ENCODE data around the gene FDX1. TPM values are rescaled to one million over a fixed set of nuclear protein-coding genes. Genes with fewer than 3 reads are reported as not detected.

Gene FDX1
- total RNA-seq, 8 experiments from 2014 or later = 5.2 to 16.0 (median 8.7) TPM

GRCh38 chr11:110434952-110435779 lies 5.4 kb downstream of the FDX1 start:
- in situ Hi-C loops (cut with MboI; ENCODE audit: low pct_unique_long_range_greater_than_20kb in 2 of 9, low sequenced_read_pairs in 9 of 9, unreplicated experiment in 9 of 9) = no loop called here
- H3K27ac ChIP-seq = no peak overlapping the region
- 80 to 100% (median 96%) methylated on average over 1 to 8 of the region's 8 CpGs; no CpG with 5 or more reads in 1 of the 10 experiments for WGBS, 10 experiments

GRCh38 chr11:110435780-110436717 lies 6.3 kb downstream of the FDX1 start:
- in situ Hi-C loops (cut with MboI; ENCODE audit: low pct_unique_long_range_greater_than_20kb in 2 of 9, low sequenced_read_pairs in 9 of 9, unreplicated experiment in 9 of 9) = no loop called here
- peak in 2 of 8 experiments; percentile 48 for ATAC-seq (replicated peaks in 6 of 8)
- H3K27ac ChIP-seq = no peak overlapping the region
- H3K4me1 ChIP-seq (replicated peaks in 1 of 2) = peaks cover 12 to 14% of the 10 kb centered on the region in 2 donors
- no peak overlapping the region for H3K4me3 ChIP-seq
- WGBS, 10 experiments = 61 to 96% (median 86%) methylated on average over 1 to 6 of the region's 8 CpGs; no CpG with 5 or more reads in 2 of the 10 experiments

More at GRCh38 chr11:110434952-110435779, 5.4 kb downstream of the FDX1 start:
- Histone ChIP-seq H3K4me1 (replicated peaks in 1 of 2) (peaks cover 12 to 14% of the 10 kb centered on the region in 2 donors), H3K4me3 (no peak overlapping the region)
- ATAC-seq (replicated peaks in 6 of 8) = no peak

DNA sequence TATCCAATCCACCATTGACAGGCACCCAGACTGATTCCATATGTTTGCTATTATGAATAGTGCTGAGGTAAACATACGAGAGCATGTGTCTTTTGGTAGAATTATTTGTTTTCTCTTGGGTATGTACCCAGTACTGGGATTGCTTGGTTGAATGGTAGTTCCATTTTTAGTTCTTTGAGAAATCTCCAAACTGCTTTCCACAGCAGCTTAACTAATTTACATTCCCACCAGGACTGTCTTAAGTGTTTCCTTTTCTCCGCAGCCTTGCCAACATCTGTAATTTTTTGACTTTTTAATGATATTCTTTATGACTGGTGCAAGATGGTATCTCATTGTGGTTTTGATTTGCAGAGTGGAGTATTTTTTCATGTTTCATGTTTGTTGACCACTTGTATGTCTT lies 8.3 kb downstream of the FDX1 start:
- in situ Hi-C loops (cut with MboI; ENCODE audit: low pct_unique_long_range_greater_than_20kb in 2 of 9, low sequenced_read_pairs in 9 of 9, unreplicated experiment in 9 of 9) = no loop called here
- peaks cover 3 to 6% of the 10 kb centered on the region in 2 donors for H3K4me1 ChIP-seq (replicated peaks in 1 of 2)
- 46 to 100% (median 88%) methylated on average over 1 to 2 of the region's 2 CpGs for WGBS, 10 experiments
- peak in 1 of 8 experiments; percentile 12 for ATAC-seq (replicated peaks in 6 of 8)
- H3K4me3 ChIP-seq = no peak overlapping the region
- no peak overlapping the region for H3K27ac ChIP-seq

GRCh38 chr11:110445437-110445836 lies 15.7 kb downstream of the FDX1 start:
- in situ Hi-C loops (cut with MboI; ENCODE audit: low pct_unique_long_range_greater_than_20kb in 2 of 9, low sequenced_read_pairs in 9 of 9, unreplicated experiment in 9 of 9) = no loop called here
- Histone ChIP-seq H3K27ac (no peak overlapping the region), H3K4me3 (no peak overlapping the region), H3K4me1 (replicated peaks in 1 of 2) (no peaks in the 10 kb centered on the region)
- 10 to 100% (median 80%) methylated on average over 1 of the region's 1 CpG; no CpG with 5 or more reads in 1 of the 10 experiments for WGBS, 10 experiments
- ATAC-seq (replicated peaks in 6 of 8) = no peak

DNA sequence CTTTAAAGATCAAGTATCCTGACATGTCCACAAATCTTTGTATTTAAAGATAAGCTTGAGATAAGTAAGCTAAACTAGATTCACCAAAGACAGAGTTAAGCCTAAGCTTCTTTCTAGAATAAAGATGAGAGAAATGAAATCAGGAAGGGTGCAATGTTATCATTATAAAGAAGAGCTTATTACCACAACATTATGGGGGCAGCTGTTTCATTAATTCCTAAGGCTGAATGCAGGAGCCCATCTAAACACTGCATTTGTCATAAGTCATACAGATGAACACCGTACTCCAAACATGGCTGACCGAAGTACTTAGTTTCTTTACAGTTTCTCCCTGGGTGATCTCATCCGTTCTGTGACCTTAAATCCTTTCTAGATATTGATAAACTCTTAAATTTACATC lies 16.3 kb downstream of the FDX1 start:
- Histone ChIP-seq H3K4me1 (replicated peaks in 1 of 2) (no peaks in the 10 kb centered on the region), H3K27ac (no peak overlapping the region), H3K4me3 (no peak overlapping the region)
- ATAC-seq (replicated peaks in 6 of 8) = no peak
- in situ Hi-C loops (cut with MboI; ENCODE audit: low pct_unique_long_range_greater_than_20kb in 2 of 9, low sequenced_read_pairs in 9 of 9, unreplicated experiment in 9 of 9) = no loop called here
- WGBS, 10 experiments = 89 to 100% (median 98%) methylated on average over 1 to 3 of the region's 3 CpGs

DNA sequence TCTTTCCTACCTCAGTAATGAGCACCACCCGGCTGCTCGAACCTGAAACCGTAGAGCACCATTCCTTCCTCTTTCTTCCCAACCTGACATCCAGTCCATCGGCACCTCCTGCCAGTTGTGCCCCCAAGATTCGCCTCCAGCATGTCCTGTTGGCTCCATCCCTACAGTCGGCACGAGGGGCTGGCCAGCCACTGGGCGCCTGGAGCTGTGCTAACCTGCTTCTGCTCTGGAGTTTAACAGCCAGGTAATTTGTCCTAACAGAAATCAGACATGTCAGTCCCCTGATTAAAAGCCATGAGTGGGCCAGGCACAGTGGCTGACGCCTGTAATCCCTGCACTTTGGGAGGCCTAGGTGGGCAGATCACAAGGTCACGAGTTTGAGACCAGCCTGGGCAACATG lies 16.8 kb downstream of the FDX1 start:
- no peaks in the 10 kb centered on the region for H3K4me1 ChIP-seq (replicated peaks in 1 of 2)
- in situ Hi-C loops (cut with MboI; ENCODE audit: low pct_unique_long_range_greater_than_20kb in 2 of 9, low sequenced_read_pairs in 9 of 9, unreplicated experiment in 9 of 9) = no loop called here
- 83 to 100% (median 93%) methylated on average over 1 to 6 of the region's 10 CpGs; no CpG with 5 or more reads in 1 of the 10 experiments for WGBS, 10 experiments
- H3K4me3 ChIP-seq = no peak overlapping the region
- ATAC-seq (replicated peaks in 6 of 8) = no peak
- H3K27ac ChIP-seq = no peak overlapping the region

- 80 to 100% (median 100%) methylated on average over 1 to 4 of the region's 4 CpGs; no CpG with 5 or more reads in 1 of the 10 experiments for WGBS, 10 experiments
- in situ Hi-C loops (cut with MboI; ENCODE audit: low pct_unique_long_range_greater_than_20kb in 2 of 9, low sequenced_read_pairs in 9 of 9, unreplicated experiment in 9 of 9) = no loop called here
- Histone ChIP-seq H3K27ac (no peak overlapping the region), H3K4me1 (replicated peaks in 1 of 2) (no peaks in the 10 kb centered on the region), H3K4me3 (no peak overlapping the region)
- ATAC-seq (replicated peaks in 6 of 8) = no peak
These were observed 17.6 kb downstream of the FDX1 start for GRCh38 chr11:110447343-110447742.

DNA sequence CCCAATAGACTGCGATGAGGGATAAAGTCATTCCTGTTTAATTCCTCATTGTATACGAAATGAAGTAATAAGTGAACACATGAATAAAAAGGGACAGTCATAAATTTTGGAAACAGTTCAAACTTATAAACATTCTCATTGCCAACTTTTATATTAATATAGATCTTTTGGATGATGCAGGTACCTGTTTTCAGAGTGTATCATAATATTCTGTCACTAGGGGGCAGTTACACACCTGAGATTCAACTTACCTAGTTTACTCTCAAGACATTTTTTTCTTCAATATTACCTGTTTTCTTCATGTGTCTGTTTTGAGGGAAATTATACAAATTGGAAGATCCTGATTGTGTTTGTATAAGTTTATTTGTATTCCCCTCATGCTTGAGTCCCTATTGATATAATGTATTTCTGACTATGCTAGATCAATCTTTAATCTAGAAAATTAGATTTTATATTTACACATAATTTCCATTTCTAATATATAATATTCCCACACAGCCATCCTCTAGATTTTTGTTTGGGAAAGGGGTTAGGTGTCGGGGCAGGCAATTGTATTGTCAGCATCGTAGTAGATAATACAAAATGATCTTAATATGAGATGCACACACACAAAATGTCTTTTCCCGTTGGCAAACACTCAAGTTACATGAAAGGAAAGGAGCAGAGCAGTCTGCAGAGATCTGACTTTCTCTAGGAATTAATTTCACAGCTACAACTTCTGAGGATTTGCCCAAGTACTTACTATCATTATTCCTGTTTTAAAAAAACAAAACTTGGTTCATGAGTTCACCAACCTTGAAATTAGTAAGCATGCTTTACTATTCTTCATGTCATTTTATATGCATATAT lies 18.4 kb downstream of the FDX1 start:
- no peak for ATAC-seq (replicated peaks in 6 of 8)
- in situ Hi-C loops (cut with MboI; ENCODE audit: low pct_unique_long_range_greater_than_20kb in 2 of 9, low sequenced_read_pairs in 9 of 9, unreplicated experiment in 9 of 9) = no loop called here
- no peaks in the 10 kb centered on the region for H3K4me1 ChIP-seq (replicated peaks in 1 of 2)

GRCh38 chr11:110450246-110450645 lies 20.5 kb downstream of the FDX1 start:
- no peak for ATAC-seq (replicated peaks in 6 of 8)
- H3K27ac ChIP-seq = no peak overlapping the region
- 80 to 100% (median 90%) methylated on average over 1 to 2 of the region's 2 CpGs; no CpG with 5 or more reads in 4 of the 10 experiments for WGBS, 10 experiments
- no peaks in the 10 kb centered on the region for H3K4me1 ChIP-seq (replicated peaks in 1 of 2)
- H3K4me3 ChIP-seq = no peak overlapping the region
- in situ Hi-C loops (cut with MboI; ENCODE audit: low pct_unique_long_range_greater_than_20kb in 2 of 9, low sequenced_read_pairs in 9 of 9, unreplicated experiment in 9 of 9) = loop anchor here in 5 of 9 experiments (25.0 kb wide), 3 partner anchors 762 to 987 kb away; partner anchors contain the start of gene POU2AF2 (in 4 of the 5)

More for the DNA sequence above, 18.4 kb downstream of the FDX1 start:
- 56 to 100% (median 85%) methylated on average over 1 to 5 of the region's 5 CpGs for WGBS, 10 experiments
- Histone ChIP-seq H3K4me3 (no peak overlapping the region), H3K27ac (no peak overlapping the region)

DNA sequence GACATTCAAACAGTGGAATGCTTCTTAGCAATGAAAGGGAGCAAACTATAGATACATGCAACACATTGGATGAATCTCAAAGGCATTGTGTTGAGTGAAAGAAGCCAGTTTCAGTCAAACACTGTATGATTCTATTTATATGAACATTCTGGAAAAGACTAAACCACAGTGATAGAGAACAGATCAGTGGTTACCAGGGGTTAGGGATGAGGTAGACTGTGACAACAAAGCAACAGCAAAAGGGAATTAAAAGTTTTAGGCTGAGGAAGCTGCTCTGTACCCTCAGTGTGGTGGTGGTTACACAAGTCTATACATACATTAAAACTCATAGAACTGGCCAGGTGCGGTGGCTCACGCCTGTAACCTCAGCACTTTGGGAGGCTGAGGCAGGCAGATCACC lies 23.0 kb downstream of the FDX1 start:
- Histone ChIP-seq H3K4me3 (no peak overlapping the region), H3K4me1 (replicated peaks in 1 of 2) (no peaks in the 10 kb centered on the region), H3K27ac (no peak overlapping the region)
- no peak for ATAC-seq (replicated peaks in 6 of 8)
- 100% methylated on average over 2 of the region's 2 CpGs; no CpG with 5 or more reads in 9 of the 10 experiments for WGBS, 10 experiments
- in situ Hi-C loops (cut with MboI; ENCODE audit: low pct_unique_long_range_greater_than_20kb in 2 of 9, low sequenced_read_pairs in 9 of 9, unreplicated experiment in 9 of 9) = loop anchor here in 5 of 9 experiments (25.0 kb wide), 3 partner anchors 760 to 985 kb away; partner anchors contain the start of gene POU2AF2 (in 4 of the 5)

GRCh38 chr11:110453684-110454354 lies 24.1 kb downstream of the FDX1 start:
- 34 to 100% (median 91%) methylated on average over 3 to 5 of the region's 5 CpGs; no CpG with 5 or more reads in 1 of the 10 experiments for WGBS, 10 experiments
- Histone ChIP-seq H3K27ac (no peak overlapping the region), H3K4me3 (no peak overlapping the region), H3K4me1 (replicated peaks in 1 of 2) (no peaks in the 10 kb centered on the region)
- ATAC-seq (replicated peaks in 6 of 8) = no peak
- in situ Hi-C loops (cut with MboI; ENCODE audit: low pct_unique_long_range_greater_than_20kb in 2 of 9, low sequenced_read_pairs in 9 of 9, unreplicated experiment in 9 of 9) = loop anchor here in 5 of 9 experiments (25.0 kb wide), 3 partner anchors 758 to 983 kb away; partner anchors contain the start of gene POU2AF2 (in 4 of the 5)
